Keratinocyte (primary cell): Measurements from ENCODE around the gene TOP1. TPM values are rescaled to one million over a fixed set of nuclear protein-coding genes. Genes with fewer than 3 reads are reported as not detected.
A peak's percentile ranks its signal among the peaks of the same experiment; 100 is the strongest.

ENCODE experiments used
- DNase-seq: peaks from one replicate; pipeline ENCODE4 v3.0.0-alpha.2; 2011; ENCODE audit warnings: low read depth, missing footprints, low spot score
- FAIRE-seq: peaks from 2 replicates; lab custom pipeline; 2011; peaks lifted over from hg19 to GRCh38; lab: Jason Lieb, UNC
- H2AFZ ChIP-seq: 2 replicates; pipeline ENCODE4 v1.6.0; 2012; ENCODE audit warnings: low read length, control low read depth, inconsistent platforms; ENCODE audit not compliant: control insufficient read depth
- H3K27ac ChIP-seq: 2 replicates; pipeline ENCODE4 v1.5.1; 2011; ENCODE audit warnings: low read length; ENCODE audit not compliant: control insufficient read depth, insufficient read depth
- H3K27me3 ChIP-seq: 3 replicates; pipeline ENCODE4 v1.6.0; 2011; ENCODE audit warnings: low read length; ENCODE audit not compliant: control insufficient read depth, insufficient read depth; ENCODE audit errors: extremely low read depth
- H3K36me3 ChIP-seq, 2 experiments: 2 replicates in 1 of 2; 3 replicates in 1 of 2; pipeline ENCODE4 v1.5.1; 2011; ENCODE audit warnings: low read length in 2 of 2, mild to moderate bottlenecking in 1 of 2; ENCODE audit not compliant: control insufficient read depth in 2 of 2, insufficient read depth in 2 of 2; ENCODE audit errors: extremely low read depth in 1 of 2
- H3K4me1 ChIP-seq: 3 replicates; pipeline ENCODE4 v1.5.1; 2011; ENCODE audit warnings: low read length; ENCODE audit not compliant: control insufficient read depth, insufficient read depth; ENCODE audit errors: extremely low read depth
- H3K4me2 ChIP-seq: 3 replicates; pipeline ENCODE4 v1.6.0; 2011; ENCODE audit warnings: low read depth, low read length; ENCODE audit not compliant: control insufficient read depth, insufficient read depth; ENCODE audit errors: extremely low read depth
- H3K4me3 ChIP-seq, 3 experiments: fragments of 200-600 bp in 1 of 3; sonication (generic) in 1 of 3; 2 replicates in 2 of 3; 3 replicates in 1 of 3; pipeline ENCODE4 v1.5.1; 2011 to 2016; ENCODE audit warnings: low read length in 3 of 3, mild to moderate bottlenecking in 3 of 3, control low read depth in 2 of 3, inconsistent platforms in 1 of 3, low read depth in 1 of 3, mixed read lengths in 1 of 3, mixed run types in 1 of 3, moderate library complexity in 1 of 3; ENCODE audit not compliant: control insufficient read depth in 2 of 3, insufficient read depth in 2 of 3; ENCODE audit errors: extremely low read depth in 1 of 3
- H3K79me2 ChIP-seq: 2 replicates; pipeline ENCODE4 v1.6.0; 2012; ENCODE audit warnings: low read length; ENCODE audit not compliant: control insufficient read depth, insufficient read depth
- H3K9ac ChIP-seq: 3 replicates; pipeline ENCODE4 v1.6.0; 2011; ENCODE audit warnings: low read length; ENCODE audit not compliant: control insufficient read depth, insufficient read depth; ENCODE audit errors: extremely low read depth
- H3K9me1 ChIP-seq: 3 replicates; pipeline ENCODE4 v1.6.0; 2011; ENCODE audit warnings: low read length; ENCODE audit not compliant: control insufficient read depth, insufficient read depth; ENCODE audit errors: extremely low read depth
- H3K9me3 ChIP-seq: 2 replicates; pipeline ENCODE4 v1.5.1; 2012; ENCODE audit warnings: low read depth, low read length; ENCODE audit not compliant: control insufficient read depth
- H4K20me1 ChIP-seq: 3 replicates; pipeline ENCODE4 v1.6.0; 2011; ENCODE audit warnings: low read length; ENCODE audit not compliant: control insufficient read depth, insufficient read depth; ENCODE audit errors: extremely low read depth
- CTCF ChIP-seq, 3 experiments: IDR thresholded peaks in 1 of 3; conservative IDR thresholded peaks in 1 of 3; optimal IDR thresholded peaks in 1 of 3; 2 replicates in 2 of 3; 3 replicates in 1 of 3; pipeline versions ENCODE3 to v1.5.1; 2011; ENCODE audit warnings: low read length in 3 of 3, mild to moderate bottlenecking in 3 of 3, moderate library complexity in 2 of 3, control low read depth in 1 of 3, inconsistent platforms in 1 of 3; ENCODE audit not compliant: insufficient read depth in 2 of 3; ENCODE audit errors: extremely low read depth in 1 of 3
- EZH2 ChIP-seq: IDR thresholded peaks from one replicate; pipeline ENCODE4 v1.6.1; 2012; ENCODE audit warnings: inconsistent platforms, mild to moderate bottlenecking, low read length, moderate library complexity
- dilution Hi-C: fragments of 300-500 bp; cut with MboI; formaldehyde crosslinking; loops from one replicate; pipeline ENCODE4 v1.7.0; 2020; ENCODE audit warnings: low sequenced_read_pairs; ENCODE audit not compliant: extremely low pct_ligation_motif_present
- polyA plus RNA-seq, 5 experiments: library from polyadenylated mRNA; depleted of rRNA in 3 of 5; stranded (reverse) in 3 of 5; stranded (forward) in 1 of 5; unstranded in 1 of 5; fragments of >200 nt; gene quantifications; 1 replicate in 1 of 5; 2 replicates in 3 of 5; 3 replicates in 1 of 5; pipeline versions ENCODE4 v1.2.1 to v1.2.3, GENCODE V29; 2011 to 2012; ENCODE audit warnings: missing spikeins in 2 of 5, low read depth in 1 of 5, low replicate concordance in 1 of 5

Gene TOP1
- polyA plus RNA-seq, 1 donor (not counting 4 experiments of a cell fraction or from before 2014, with no cell fraction given): 25.2 TPM

GRCh38 chr20:41158082-41158625, 129.5 kb downstream of the TOP1 start:
- peak overlapping the region; percentile 29 for H3K27ac ChIP-seq
- H3K9ac ChIP-seq: peak overlapping the region; percentile 6
- H3K4me2 ChIP-seq: peak overlapping the region; percentile 47
- peaks cover 17 to 29% of the 10 kb centered on the region in 2 experiments for H3K36me3 ChIP-seq
- no peak for TF ChIP-seq EZH2
- TF ChIP-seq CTCF (optimal IDR thresholded peaks at IDR 0.05 in 1 of 3, IDR thresholded peaks at IDR 0.05 in 1 of 3, conservative IDR thresholded peaks at IDR 0.05 in 1 of 3; ENCODE audit: extremely low read depth in 1 of 3, insufficient read depth in 2 of 3, low read length in 3 of 3): no peak
- H3K79me2 ChIP-seq: peaks cover 68% of the 10 kb centered on the region
- H2AFZ ChIP-seq: no peak overlapping the region
- no peaks in the 10 kb centered on the region for H3K27me3 ChIP-seq
- FAIRE-seq (no peak), DNase-seq (no peak)
- H3K4me1 ChIP-seq: peaks cover 27% of the 10 kb centered on the region
- dilution Hi-C loops: no loop called here
- no peaks in the 10 kb centered on the region for H3K9me1 ChIP-seq
- H4K20me1 ChIP-seq: peaks cover 5% of the 10 kb centered on the region
- no peaks in the 10 kb centered on the region for H3K9me3 ChIP-seq
- H3K4me3 ChIP-seq: peak overlapping the region in 1 of 3 experiments; percentile 8

GRCh38 chr20:41159547-41159946, 130.9 kb downstream of the TOP1 start:
- DNase-seq: no peak
- dilution Hi-C loops: no loop called here
- peaks cover 5% of the 10 kb centered on the region for H4K20me1 ChIP-seq

More at GRCh38 chr20:41159547-41159946, 130.9 kb downstream of the TOP1 start:
- H3K9me3 ChIP-seq: no peaks in the 10 kb centered on the region
- peaks cover 27% of the 10 kb centered on the region for H3K4me1 ChIP-seq
- H3K9ac ChIP-seq: no peak overlapping the region
- H3K4me3 ChIP-seq: no peak overlapping the region
- no peak for TF ChIP-seq CTCF (optimal IDR thresholded peaks at IDR 0.05 in 1 of 3, IDR thresholded peaks at IDR 0.05 in 1 of 3, conservative IDR thresholded peaks at IDR 0.05 in 1 of 3; ENCODE audit: extremely low read depth in 1 of 3, insufficient read depth in 2 of 3, low read length in 3 of 3)
- no peak for TF ChIP-seq EZH2
- H3K79me2 ChIP-seq: peaks cover 55% of the 10 kb centered on the region
- no peak overlapping the region for H3K27ac ChIP-seq
- peaks cover 27 to 40% of the 10 kb centered on the region in 2 experiments for H3K36me3 ChIP-seq
- no peaks in the 10 kb centered on the region for H3K27me3 ChIP-seq
- H2AFZ ChIP-seq: no peak overlapping the region
- H3K9me1 ChIP-seq: no peaks in the 10 kb centered on the region
- no peak overlapping the region for H3K4me2 ChIP-seq
- FAIRE-seq: no peak
